Measurements from ENCODE around the gene ZNF710. TPM values are rescaled to one million over a fixed set of nuclear protein-coding genes. Genes with fewer than 3 reads are reported as not detected.

Gene ZNF710
- total RNA-seq, 1 experiment from 2014 or later, result 10.0 TPM

DNA sequence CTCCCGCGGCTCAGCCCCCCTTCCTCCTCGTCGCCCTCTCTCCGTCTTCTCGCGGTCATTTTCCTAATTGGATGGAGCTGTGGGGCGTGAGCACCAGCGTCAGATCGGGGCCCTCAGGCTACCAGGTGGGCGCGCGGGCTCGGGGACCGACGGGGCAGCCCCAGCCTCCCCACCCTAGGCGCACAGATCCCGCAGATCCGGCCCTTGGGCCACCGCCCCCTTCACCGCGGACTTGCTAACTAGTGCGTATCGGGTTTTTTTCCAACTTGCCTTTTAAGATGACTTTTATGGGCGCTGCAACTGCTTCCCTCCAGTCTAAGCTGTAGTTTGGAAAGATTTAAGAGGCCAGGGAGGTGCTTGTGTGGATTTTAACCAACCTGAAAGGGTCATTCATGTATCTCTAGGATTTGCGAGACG, 1.3 kb downstream of the ZNF710 start:
- peak overlapping the region; percentile 91 for H3K4me2 ChIP-seq (ENCODE audit: low read length)
- no peak overlapping the region for H2AFZ ChIP-seq (ENCODE audit: low read depth, low read length, poor library complexity, severe bottlenecking)
- no peaks in the 10 kb centered on the region for H3K9me3 ChIP-seq (ENCODE audit: control insufficient read depth in 1 of 2, insufficient read depth in 1 of 2, low read depth in 1 of 2, low read length in 2 of 2)
- ATAC-seq, result peak; percentile 37
- peaks cover 52 to 83% of the 10 kb centered on the region in 2 experiments for H3K4me1 ChIP-seq (ENCODE audit: control insufficient read depth in 1 of 2, insufficient read depth in 2 of 2, low read length in 2 of 2)
- peaks cover 30% of the 10 kb centered on the region for H3K79me2 ChIP-seq (ENCODE audit: insufficient read depth, low read length)
- no peaks in the 10 kb centered on the region for H3K9me2 ChIP-seq (ENCODE audit: insufficient read depth)
- peak overlapping the region; percentile 33; the same call in 1 of the 2 replicates for H3K27ac ChIP-seq (ENCODE audit: low read depth, low read length)
- intact Hi-C loops (cut with micrococcal nuclease), result loop anchor here (5.0 kb wide), 1 partner anchor 70 kb away; no protein-coding TSS in a partner anchor
- H3K27me3 ChIP-seq (ENCODE audit: insufficient read depth, low read length), result no peaks in the 10 kb centered on the region
- CTCF ChIA-PET, result no interaction called here
- DNase-seq (ENCODE audit: low read depth, low spot score), result no peak
- H3K4me3 ChIP-seq (replicated peaks in 1 of 2; ENCODE audit: low read depth in 1 of 2, low read length in 2 of 2), result peak overlapping the region; percentile 66 to 72
- RAD21 ChIA-PET (ENCODE audit: low non-redundant PET in 1 of 2, low total read pairs in 2 of 2, uncharacterized antibody in 2 of 2, unreplicated experiment in 2 of 2), result no interaction called here
- H3K9ac ChIP-seq (ENCODE audit: low read length), result peak overlapping the region; percentile 76
- BruUV-seq (replicated peaks), result no TSS peak
- no peaks in the 10 kb centered on the region for H3K36me3 ChIP-seq (ENCODE audit: control insufficient read depth in 1 of 2, insufficient read depth in 2 of 2, low read length in 2 of 2)
- POLR2A ChIA-PET, result interaction anchor here (0.7 kb wide), 1 partner anchor 14 kb away, joined by 4 read pairs; no protein-coding TSS in a partner anchor
- TF ChIP-seq, protein P1, sequence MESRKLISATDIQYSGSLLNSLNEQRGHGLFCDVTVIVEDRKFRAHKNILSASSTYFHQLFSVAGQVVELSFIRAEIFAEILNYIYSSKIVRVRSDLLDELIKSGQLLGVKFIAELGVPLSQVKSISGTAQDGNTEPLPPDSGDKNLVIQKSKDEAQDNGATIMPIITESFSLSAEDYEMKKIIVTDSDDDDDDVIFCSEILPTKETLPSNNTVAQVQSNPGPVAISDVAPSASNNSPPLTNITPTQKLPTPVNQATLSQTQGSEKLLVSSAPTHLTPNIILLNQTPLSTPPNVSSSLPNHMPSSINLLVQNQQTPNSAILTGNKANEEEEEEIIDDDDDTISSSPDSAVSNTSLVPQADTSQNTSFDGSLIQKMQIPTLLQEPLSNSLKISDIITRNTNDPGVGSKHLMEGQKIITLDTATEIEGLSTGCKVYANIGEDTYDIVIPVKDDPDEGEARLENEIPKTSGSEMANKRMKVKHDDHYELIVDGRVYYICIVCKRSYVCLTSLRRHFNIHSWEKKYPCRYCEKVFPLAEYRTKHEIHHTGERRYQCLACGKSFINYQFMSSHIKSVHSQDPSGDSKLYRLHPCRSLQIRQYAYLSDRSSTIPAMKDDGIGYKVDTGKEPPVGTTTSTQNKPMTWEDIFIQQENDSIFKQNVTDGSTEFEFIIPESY (IDR thresholded peaks at IDR 0.05; ENCODE audit: extremely low read depth, insufficient replicate concordance, low read length), result no peak
- TF ChIP-seq POLR2AphosphoS5 (IDR thresholded peaks at IDR 0.05; ENCODE audit: low read depth, low read length), result peak; percentile 43
- no peaks in the 10 kb centered on the region for H4K20me1 ChIP-seq (ENCODE audit: insufficient read depth)

DNA sequence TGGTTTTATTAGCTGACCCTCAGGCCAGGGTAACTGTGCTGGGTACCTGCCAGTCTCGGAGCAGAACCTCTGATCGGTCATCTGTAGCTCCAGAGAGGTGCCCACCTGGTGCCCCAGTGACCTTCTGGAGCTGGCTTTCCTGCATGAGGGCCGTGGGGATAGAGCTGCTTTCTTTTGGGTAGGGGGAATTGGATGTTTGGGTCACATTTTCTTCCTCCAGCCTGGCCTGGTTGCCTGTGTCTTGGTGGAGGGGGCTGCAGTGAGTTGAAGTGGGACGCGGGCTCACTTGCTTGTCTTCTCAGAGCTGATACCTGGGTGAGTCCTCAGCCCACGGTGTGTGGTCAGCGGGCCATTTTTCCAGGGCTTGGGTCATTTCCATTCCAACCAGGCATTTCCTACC, 2.6 kb downstream of the ZNF710 start:
- Histone ChIP-seq H3K79me2 (ENCODE audit: insufficient read depth, low read length) (peaks cover 30% of the 10 kb centered on the region), H3K9me3 (ENCODE audit: control insufficient read depth in 1 of 2, insufficient read depth in 1 of 2, low read depth in 1 of 2, low read length in 2 of 2) (no peaks in the 10 kb centered on the region), H3K9me2 (ENCODE audit: insufficient read depth) (no peaks in the 10 kb centered on the region), H3K4me2 (ENCODE audit: low read length) (peak overlapping the region; percentile 91), H3K9ac (ENCODE audit: low read length) (no peak overlapping the region), H3K36me3 (ENCODE audit: control insufficient read depth in 1 of 2, insufficient read depth in 2 of 2, low read length in 2 of 2) (no peaks in the 10 kb centered on the region), H3K27me3 (ENCODE audit: insufficient read depth, low read length) (no peaks in the 10 kb centered on the region), H3K4me3 (replicated peaks in 1 of 2; ENCODE audit: low read depth in 1 of 2, low read length in 2 of 2) (no peak overlapping the region), H3K4me1 (ENCODE audit: control insufficient read depth in 1 of 2, insufficient read depth in 2 of 2, low read length in 2 of 2) (peaks cover 43 to 71% of the 10 kb centered on the region in 2 experiments), H4K20me1 (ENCODE audit: insufficient read depth) (no peaks in the 10 kb centered on the region), H2AFZ (ENCODE audit: low read depth, low read length, poor library complexity, severe bottlenecking) (no peak overlapping the region), H3K27ac (ENCODE audit: low read depth, low read length) (no peak overlapping the region)
- intact Hi-C loops (cut with micrococcal nuclease), result loop anchor here (5.0 kb wide), 1 partner anchor 69 kb away; no protein-coding TSS in a partner anchor
- no TSS peak for BruUV-seq (replicated peaks)
- ATAC-seq (no peak), DNase-seq (ENCODE audit: low read depth, low spot score) (no peak)
- CTCF ChIA-PET, result interaction anchor here (1.0 kb wide), 1 partner anchor 68 kb away, joined by 3 read pairs; no protein-coding TSS in a partner anchor
- RAD21 ChIA-PET (ENCODE audit: low non-redundant PET in 1 of 2, low total read pairs in 2 of 2, uncharacterized antibody in 2 of 2, unreplicated experiment in 2 of 2), result no interaction called here
- TF ChIP-seq POLR2A (IDR thresholded peaks at IDR 0.05; ENCODE audit: borderline replicate concordance, extremely low read depth, insufficient read depth, insufficient read length) (no peak), JUND (IDR thresholded peaks at IDR 0.05) (no peak), EGR1 (IDR thresholded peaks at IDR 0.05; ENCODE audit: low read depth) (no peak), CEBPB (IDR thresholded peaks at IDR 0.05; ENCODE audit: low read depth) (no peak), ELF1 (IDR thresholded peaks at IDR 0.05; ENCODE audit: borderline replicate concordance, low read depth) (no peak), POLR2AphosphoS5 (IDR thresholded peaks at IDR 0.05; ENCODE audit: low read depth, low read length) (no peak), FOSL1 (IDR thresholded peaks at IDR 0.05; ENCODE audit: low read depth) (no peak), EZH2phosphoT487 (IDR thresholded peaks at IDR 0.05; ENCODE audit: borderline replicate concordance) (no peak), CBX3 (IDR thresholded peaks at IDR 0.05; ENCODE audit: low read depth) (no peak), EZH2 (IDR thresholded peaks at IDR 0.05) (no peak), ZNF274 (IDR thresholded peaks at IDR 0.05; ENCODE audit: low read depth, low read length) (no peak)
- TF ChIP-seq, protein P1 (IDR thresholded peaks at IDR 0.05; ENCODE audit: extremely low read depth, insufficient replicate concordance, low read length), result no peak
- TF ChIP-seq, protein P2, sequence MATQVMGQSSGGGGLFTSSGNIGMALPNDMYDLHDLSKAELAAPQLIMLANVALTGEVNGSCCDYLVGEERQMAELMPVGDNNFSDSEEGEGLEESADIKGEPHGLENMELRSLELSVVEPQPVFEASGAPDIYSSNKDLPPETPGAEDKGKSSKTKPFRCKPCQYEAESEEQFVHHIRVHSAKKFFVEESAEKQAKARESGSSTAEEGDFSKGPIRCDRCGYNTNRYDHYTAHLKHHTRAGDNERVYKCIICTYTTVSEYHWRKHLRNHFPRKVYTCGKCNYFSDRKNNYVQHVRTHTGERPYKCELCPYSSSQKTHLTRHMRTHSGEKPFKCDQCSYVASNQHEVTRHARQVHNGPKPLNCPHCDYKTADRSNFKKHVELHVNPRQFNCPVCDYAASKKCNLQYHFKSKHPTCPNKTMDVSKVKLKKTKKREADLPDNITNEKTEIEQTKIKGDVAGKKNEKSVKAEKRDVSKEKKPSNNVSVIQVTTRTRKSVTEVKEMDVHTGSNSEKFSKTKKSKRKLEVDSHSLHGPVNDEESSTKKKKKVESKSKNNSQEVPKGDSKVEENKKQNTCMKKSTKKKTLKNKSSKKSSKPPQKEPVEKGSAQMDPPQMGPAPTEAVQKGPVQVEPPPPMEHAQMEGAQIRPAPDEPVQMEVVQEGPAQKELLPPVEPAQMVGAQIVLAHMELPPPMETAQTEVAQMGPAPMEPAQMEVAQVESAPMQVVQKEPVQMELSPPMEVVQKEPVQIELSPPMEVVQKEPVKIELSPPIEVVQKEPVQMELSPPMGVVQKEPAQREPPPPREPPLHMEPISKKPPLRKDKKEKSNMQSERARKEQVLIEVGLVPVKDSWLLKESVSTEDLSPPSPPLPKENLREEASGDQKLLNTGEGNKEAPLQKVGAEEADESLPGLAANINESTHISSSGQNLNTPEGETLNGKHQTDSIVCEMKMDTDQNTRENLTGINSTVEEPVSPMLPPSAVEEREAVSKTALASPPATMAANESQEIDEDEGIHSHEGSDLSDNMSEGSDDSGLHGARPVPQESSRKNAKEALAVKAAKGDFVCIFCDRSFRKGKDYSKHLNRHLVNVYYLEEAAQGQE (IDR thresholded peaks at IDR 0.05; ENCODE audit: low read depth), result no peak
- POLR2A ChIA-PET, result no interaction called here
